B cell (primary cell): ENCODE results near the gene TSPO. TPM values are rescaled to one million over a fixed set of nuclear protein-coding genes. Genes with fewer than 3 reads are reported as not detected.

ENCODE experiments used
- ATAC-seq: fragments of 200-7000 bp; cut with Tn5 transposase; one replicate; pipeline ENCODE4 v1.10.0; 2021; ENCODE audit warnings: low read depth, mild to moderate bottlenecking, moderate number of reproducible peaks, moderate library complexity
- CTCF ChIA-PET: fragments of 350-600 bp; sonication (Branson Sonifier 250); formaldehyde crosslinking; loops from one replicate; lab custom pipeline; 2021; ENCODE audit warnings: antibody characterized with exemption, inconsistent platforms; lab: Charles Lee
- POLR2A ChIA-PET: fragments of 350-600 bp; sonication (Branson Sonifier 250); formaldehyde crosslinking; loops from one replicate; lab custom pipeline; 2021; ENCODE audit warnings: antibody characterized with exemption; lab: Charles Lee
- DNase-seq: peaks from one replicate; pipeline ENCODE4 v3.0.0; 2013
- H2AFZ ChIP-seq: 2 replicates; pipeline ENCODE4 v1.6.1; 2012; ENCODE audit warnings: mild to moderate bottlenecking, low read depth, low read length; ENCODE audit not compliant: insufficient read depth, poor library complexity, severe bottlenecking
- H3K27ac ChIP-seq, 2 donors: 1 replicate in 1 of 2; 2 replicates in 1 of 2; pipeline ENCODE4 v1.5.1; 2012 to 2013; ENCODE audit warnings: low read length in 2 of 2, mild to moderate bottlenecking in 2 of 2, moderate library complexity in 1 of 2
- H3K27me3 ChIP-seq, 4 experiments: fragments of 200-600 bp in 1 of 4; sonication (generic) in 1 of 4; replicated peaks in 1 of 4; 1 replicate in 2 of 4; 2 replicates in 2 of 4; pipeline versions ENCODE4 v1.6.1 to v1.7.0; 2013 to 2016; ENCODE audit warnings: low read length in 3 of 4, mild to moderate bottlenecking in 2 of 4, mixed read lengths in 1 of 4, moderate library complexity in 1 of 4; ENCODE audit not compliant: insufficient read depth in 4 of 4, control insufficient read depth in 3 of 4; ENCODE audit errors: control extremely low read depth in 1 of 4
- H3K36me3 ChIP-seq, 2 experiments: replicated peaks in 1 of 2; 1 replicate in 1 of 2; 2 replicates in 1 of 2; pipeline versions ENCODE4 v1.6.1 to v1.7.1; 2013; ENCODE audit warnings: low read length in 1 of 2; ENCODE audit not compliant: insufficient read depth in 2 of 2, control insufficient read depth in 1 of 2; ENCODE audit errors: control extremely low read depth in 1 of 2, extremely low read depth in 1 of 2
- H3K4me1 ChIP-seq, 2 donors: fragments of 200-600 bp in 1 of 2; sonication (generic) in 1 of 2; 1 replicate in 1 of 2; 2 replicates in 1 of 2; pipeline versions ENCODE4 v1.5.1 to v1.6.1; 2013 to 2017; ENCODE audit warnings: low read length in 2 of 2; ENCODE audit not compliant: control insufficient read depth in 2 of 2, insufficient read depth in 2 of 2
- H3K4me2 ChIP-seq: replicated peaks from 2 replicates; pipeline ENCODE3; 2012; ENCODE audit warnings: mild to moderate bottlenecking, low read depth, low read length; ENCODE audit not compliant: poor library complexity, severe bottlenecking
- H3K4me3 ChIP-seq, 5 experiments: fragments of 200-600 bp in 1 of 5; sonication (generic) in 1 of 5; 1 replicate in 3 of 5; 2 replicates in 2 of 5; pipeline versions ENCODE4 v1.5.1 to v1.7.0; 2011 to 2016; ENCODE audit warnings: low read length in 4 of 5, mild to moderate bottlenecking in 4 of 5, low read depth in 2 of 5, control low read depth in 1 of 5, moderate library complexity in 1 of 5; ENCODE audit not compliant: insufficient read depth in 1 of 5; ENCODE audit errors: control extremely low read depth in 1 of 5, extremely low read depth in 1 of 5
- H3K79me2 ChIP-seq: fragments of 200-600 bp; sonication (generic); one replicate; pipeline ENCODE4 v1.6.0; 2016; ENCODE audit warnings: low read length; ENCODE audit not compliant: control insufficient read depth, insufficient read depth
- H3K9ac ChIP-seq: fragments of 200-600 bp; sonication (generic); 2 replicates; pipeline ENCODE4 v1.6.1; 2017; ENCODE audit warnings: mild to moderate bottlenecking, low read length, moderate library complexity
- H3K9me3 ChIP-seq, 3 donors: one replicate each; pipeline versions ENCODE4 v1.6.1 to v1.7.1; 2013; ENCODE audit warnings: low read length in 2 of 3; ENCODE audit not compliant: control insufficient read depth in 2 of 3, insufficient read depth in 1 of 3; ENCODE audit errors: control extremely low read depth in 1 of 3
- H4K20me1 ChIP-seq: 2 replicates; pipeline ENCODE4 v1.6.0; 2012; ENCODE audit warnings: mild to moderate bottlenecking, low read length; ENCODE audit not compliant: insufficient read depth, control insufficient read depth, poor library complexity, severe bottlenecking
- H3K27ac Mint-ChIP-seq: one replicate; pipeline ENCODE4 v1.8.0; 2021; ENCODE audit warnings: mixed read lengths
- H3K27me3 Mint-ChIP-seq: one replicate; pipeline ENCODE4 v1.8.0; 2021; ENCODE audit warnings: mixed read lengths
- H3K4me1 Mint-ChIP-seq: one replicate; pipeline ENCODE4 v1.8.0; 2021; ENCODE audit warnings: mixed read lengths
- H3K4me3 Mint-ChIP-seq: one replicate; pipeline ENCODE4 v1.8.0; 2021; ENCODE audit warnings: mixed read lengths
- H3K9me3 Mint-ChIP-seq: one replicate; pipeline ENCODE4 v1.8.0; 2022; ENCODE audit warnings: mixed read lengths; ENCODE audit not compliant: insufficient read depth
- CTCF ChIP-seq: fragments of 200-600 bp; IDR thresholded peaks from one replicate; pipeline ENCODE4 v1.8.0; 2022; ENCODE audit warnings: antibody characterized with exemption, mild to moderate bottlenecking
- EZH2 ChIP-seq: IDR thresholded peaks from 2 replicates; pipeline ENCODE4 v1.6.1; 2012; ENCODE audit warnings: borderline replicate concordance, low read depth, mild to moderate bottlenecking, moderate library complexity, low read length; ENCODE audit not compliant: insufficient read depth, poor library complexity, severe bottlenecking
- WGBS: methylation state at CpG from one replicate; pipeline ENCODE4 v1.1.5; 2013; ENCODE audit warnings: missing lambda C conversion rate; ENCODE audit not compliant: insufficient coverage; 5-methylcytosine and 5-hydroxymethylcytosine counted together
- intact Hi-C: fragments of 100-400 bp; cut with micrococcal nuclease; formaldehyde crosslinking; loops from one replicate; pipeline ENCODE4 v1.10.0; 2022
- polyA plus RNA-seq: library from polyadenylated mRNA; depleted of rRNA; stranded (reverse); fragments of >200 nt; gene quantifications from 2 replicates; pipeline ENCODE4 v1.2.3, GENCODE V29; 2012
- total RNA-seq, 2 donors: library from RNA; stranded (reverse); fragments of 120-200 nt in 1 of 2; gene quantifications; 1 replicate in 1 of 2; 2 replicates in 1 of 2; pipeline versions ENCODE4 v1.2.3 to v1.2.4, GENCODE V29; 2013 to 2022

Gene TSPO
- total and polyA plus RNA-seq, 2 donors (not counting 1 experiment from before 2014, with no cell fraction given): 54.9 to 94.2 TPM

- ChIA-PET POLR2A (no interaction called here), CTCF (interaction anchor here (0.6 to 3.8 kb wide), 3 partner anchors 8 to 43 kb away, joined by 3 to 14 read pairs (median 3); partner anchors contain the start of gene BIK)
- Histone ChIP-seq H3K36me3 (peaks cover 0 to 11% of the 10 kb centered on the region in 2 experiments), H3K4me3 (no peak overlapping the region), H3K9ac (no peak overlapping the region), H3K4me2 (peak overlapping the region; percentile 12), H2AFZ (no peak overlapping the region), H3K27me3 (peaks cover 0 to 32% (median 11%) of the 10 kb centered on the region in 4 experiments), H4K20me1 (peaks cover 28% of the 10 kb centered on the region), H3K9me3 (peaks cover 0 to 7% (median 0%) of the 10 kb centered on the region in 3 donors), H3K79me2 (no peaks in the 10 kb centered on the region), H3K4me1 (peaks cover 24 to 29% of the 10 kb centered on the region in 2 donors), H3K27ac (no peak overlapping the region)
- peaks cover 10% of the 10 kb centered on the region for H3K4me1 Mint-ChIP-seq
- H3K4me3 Mint-ChIP-seq: no peak overlapping the region
- WGBS: 19% methylated on average over 6 of the region's 13 CpGs
- DNase-seq (no peak), ATAC-seq (no peak)
- TF ChIP-seq CTCF (no peak), EZH2 (no peak)
- intact Hi-C loops: no loop called here
- H3K27ac Mint-ChIP-seq: no peak overlapping the region
- H3K27me3 Mint-ChIP-seq: no peaks in the 10 kb centered on the region
- H3K9me3 Mint-ChIP-seq: no peaks in the 10 kb centered on the region
These were observed 23.2 kb upstream of the TSPO start for GRCh38 chr22:43128116-43128515.

GRCh38 chr22:43128928-43129424 lies 22.4 kb upstream of the TSPO start:
- Mint-ChIP-seq H3K27ac (no peak overlapping the region), H3K4me1 (peaks cover 10% of the 10 kb centered on the region), H3K9me3 (no peaks in the 10 kb centered on the region), H3K4me3 (no peak overlapping the region), H3K27me3 (no peaks in the 10 kb centered on the region)
- Histone ChIP-seq H3K27ac (no peak overlapping the region), H3K9ac (no peak overlapping the region), H3K36me3 (peaks cover 0 to 16% of the 10 kb centered on the region in 2 experiments), H2AFZ (no peak overlapping the region), H3K79me2 (no peaks in the 10 kb centered on the region), H3K4me1 (peaks cover 24 to 29% of the 10 kb centered on the region in 2 donors), H3K4me2 (peak overlapping the region; percentile 14), H3K9me3 (peaks cover 0 to 7% (median 0%) of the 10 kb centered on the region in 3 donors), H3K27me3 (peaks cover 0 to 32% (median 11%) of the 10 kb centered on the region in 4 experiments), H3K4me3 (no peak overlapping the region), H4K20me1 (peaks cover 29% of the 10 kb centered on the region)
- TF ChIP-seq CTCF (no peak), EZH2 (no peak)
- 36% methylated on average over 19 of the region's 20 CpGs for WGBS
- intact Hi-C loops: no loop called here
- ATAC-seq (peak; percentile 47), DNase-seq (peak; percentile 46)
- ChIA-PET CTCF (interaction anchor here (0.7 to 1.1 kb wide), 2 partner anchors 12 to 18 kb away, joined by 3 to 5 read pairs; partner anchors contain the start of gene BIK), POLR2A (no interaction called here)
